IPS DF 4.7 (cell line): Measurements from ENCODE around the gene RPS27.

ENCODE experiments used
- DNase-seq: peaks from one replicate; pipeline ENCODE4 v3.0.0-alpha.2; 2013; ENCODE audit warnings: low spot score; ENCODE audit errors: extremely low read depth

RPS27 gene

DNA sequence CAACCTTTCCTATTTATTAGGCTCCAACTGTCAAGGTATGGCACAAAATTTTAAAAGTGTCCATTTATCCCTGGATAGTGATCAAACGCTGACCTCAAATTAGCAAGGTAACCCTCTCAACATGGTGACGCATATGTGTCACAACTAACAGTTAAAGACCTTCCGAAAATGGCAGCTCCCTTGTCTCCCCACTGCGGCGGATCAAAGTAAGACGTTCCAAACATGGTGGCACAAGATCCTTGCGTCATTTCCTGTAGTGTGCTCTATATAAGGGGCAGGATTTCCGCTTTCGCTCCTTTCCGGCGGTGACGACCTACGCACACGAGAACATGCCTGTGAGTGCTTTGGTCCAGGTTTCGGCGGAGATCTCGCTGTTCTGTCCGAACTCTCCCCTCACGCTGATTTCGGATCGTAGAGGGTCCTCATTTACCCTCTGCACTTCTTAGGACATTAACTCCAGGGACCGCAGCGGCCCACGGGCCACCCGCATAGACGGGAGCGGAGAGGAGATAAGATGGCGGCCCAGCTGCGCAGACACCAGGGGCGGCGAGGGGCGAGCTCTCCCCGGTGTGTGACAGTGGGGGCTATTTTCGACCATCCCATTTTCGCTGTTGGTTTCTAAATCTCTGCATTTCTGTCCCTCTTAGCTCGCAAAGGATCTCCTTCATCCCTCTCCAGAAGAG is at the start of gene RPS27:
RPS27 (plus strand) TSS at position 295 of the 683 bp plus-strand sequence; CDS start at position 330, 35 bp downstream.
- DNase-seq, result peak; percentile 97

DNA sequence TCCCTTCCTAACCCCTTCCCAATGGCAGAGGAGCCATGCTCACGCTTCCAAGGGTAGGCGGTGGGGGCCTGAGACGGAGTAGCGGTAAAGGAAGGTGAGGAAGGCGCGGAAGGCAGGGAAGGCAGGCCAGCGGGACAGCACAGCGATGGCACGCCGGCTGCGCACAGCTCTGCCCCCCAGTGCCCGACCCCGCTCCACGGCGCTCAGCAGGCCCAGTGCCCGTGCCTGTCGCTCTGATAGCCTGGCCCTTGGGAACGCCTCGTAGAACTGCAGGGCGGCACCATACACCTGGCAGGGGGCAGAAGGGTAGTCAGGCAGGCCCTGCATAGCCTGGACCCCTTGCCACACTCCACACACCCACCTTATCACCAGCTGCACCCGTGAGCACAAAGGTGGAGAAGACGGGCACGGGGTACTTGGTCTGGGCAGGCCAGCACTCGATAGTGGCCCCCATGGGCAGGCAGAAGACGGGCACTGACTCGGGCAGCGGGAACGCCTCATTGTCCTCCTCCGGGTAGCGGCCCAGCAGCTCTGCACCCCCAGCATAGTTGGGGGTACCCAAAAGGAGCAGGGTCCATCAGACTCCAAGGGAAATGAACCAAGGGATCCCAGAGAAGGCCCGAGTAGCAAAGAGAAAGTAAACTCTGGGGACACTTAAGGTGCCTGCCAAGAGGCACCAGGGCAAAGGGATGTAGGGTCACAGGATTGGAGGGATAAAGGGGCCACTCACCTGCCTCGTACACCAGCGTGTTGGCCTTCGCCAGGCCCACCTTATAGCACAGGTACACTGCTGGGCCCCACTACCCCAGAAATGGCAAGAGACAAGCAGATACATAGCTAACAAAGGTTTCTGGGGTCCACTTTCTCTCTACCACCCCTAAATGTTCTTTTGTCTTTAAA is 48.5 kb upstream of the RPS27 start:
- DNase-seq, result no peak

DNA sequence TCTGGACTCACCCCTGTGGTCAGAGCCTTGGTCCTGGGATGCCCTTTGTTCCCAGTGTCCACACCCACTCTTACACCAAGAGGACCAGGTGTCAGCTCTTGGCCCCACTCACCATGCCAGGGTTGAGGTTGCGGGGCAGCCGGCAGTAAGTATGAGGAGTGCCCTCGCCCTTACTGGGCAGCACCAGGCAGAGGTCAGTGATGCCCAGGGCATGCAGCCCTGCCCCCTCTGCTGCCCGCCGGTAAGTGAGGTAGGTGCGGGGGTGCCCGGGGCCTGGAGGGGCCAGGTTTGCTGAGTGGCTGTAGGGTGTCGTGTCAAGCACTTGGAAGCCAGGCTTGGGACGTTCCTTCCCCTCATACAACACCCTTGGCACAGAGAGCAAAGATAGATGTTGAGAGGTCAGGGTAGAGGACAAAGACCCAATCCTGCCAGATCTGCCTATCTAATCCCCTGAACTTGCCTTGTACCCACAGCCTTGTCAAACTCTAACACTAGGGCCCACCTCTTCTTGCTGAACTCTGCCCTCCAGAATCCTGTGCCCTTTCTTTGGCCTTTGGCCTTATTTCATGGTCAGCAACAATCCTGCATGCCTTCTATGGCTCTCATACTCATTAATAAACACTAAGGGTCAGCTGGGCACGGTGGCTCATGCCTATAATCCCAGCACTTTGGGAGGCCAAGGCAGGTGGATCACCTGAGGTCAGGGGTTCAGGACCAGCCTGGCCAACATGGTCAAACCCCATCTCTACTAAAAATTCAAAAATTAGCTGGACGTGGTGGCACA is 47.6 kb upstream of the RPS27 start:
- no peak for DNase-seq

DNA sequence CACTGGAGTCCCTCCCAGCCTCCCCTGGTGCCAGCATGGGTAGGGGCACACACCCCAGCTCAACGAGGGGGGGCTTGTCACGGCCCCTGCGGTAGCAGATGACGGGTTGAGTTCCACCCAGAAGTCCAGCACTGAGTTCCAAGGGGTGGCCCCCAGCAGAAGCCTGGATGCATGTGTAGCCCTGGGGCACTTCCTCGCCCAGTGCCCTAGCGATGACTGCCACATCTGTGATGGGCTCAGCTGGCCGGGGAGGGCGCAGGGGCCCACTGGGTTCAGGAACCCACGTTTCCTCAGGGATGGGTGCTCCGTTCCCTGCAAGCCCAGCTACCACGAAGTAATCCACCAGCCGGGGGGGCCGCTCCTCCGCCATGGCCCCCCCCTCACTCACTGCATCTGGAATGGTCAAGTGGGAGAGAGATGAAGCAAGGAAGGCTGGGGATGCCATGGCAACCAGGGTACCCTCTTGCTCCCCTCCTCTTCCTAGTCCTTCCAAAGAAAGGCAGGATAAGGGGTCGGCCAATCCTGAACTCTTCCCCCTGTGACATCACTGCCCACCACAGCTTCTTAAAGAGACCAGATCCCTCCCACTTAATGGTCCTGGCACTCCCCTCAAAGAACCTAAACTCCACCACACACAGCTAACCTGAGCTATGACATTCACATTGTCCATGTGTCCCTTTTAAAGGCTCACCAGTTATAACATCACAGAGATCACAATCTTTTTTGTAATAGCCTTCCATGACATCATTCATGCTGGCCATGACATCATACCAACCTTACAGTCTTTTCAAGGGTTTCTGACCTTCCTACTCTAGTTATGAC is 46.3 kb upstream of the RPS27 start:
- no peak for DNase-seq

DNA sequence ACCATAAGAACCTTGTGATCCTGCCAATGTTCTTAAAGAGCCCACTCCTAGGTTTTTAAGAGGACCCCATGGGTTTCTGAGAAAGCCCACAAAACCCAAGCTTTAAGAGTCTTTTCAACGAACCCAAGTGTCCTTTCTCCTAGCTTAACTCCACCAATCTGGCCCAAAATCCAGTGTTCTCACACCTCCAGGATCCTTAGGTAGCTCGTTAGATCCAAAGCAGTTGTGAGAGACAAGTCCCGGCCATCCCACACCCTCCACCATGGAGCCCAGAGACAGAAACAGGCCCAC is 45.8 kb upstream of the RPS27 start:
- no peak for DNase-seq

DNA sequence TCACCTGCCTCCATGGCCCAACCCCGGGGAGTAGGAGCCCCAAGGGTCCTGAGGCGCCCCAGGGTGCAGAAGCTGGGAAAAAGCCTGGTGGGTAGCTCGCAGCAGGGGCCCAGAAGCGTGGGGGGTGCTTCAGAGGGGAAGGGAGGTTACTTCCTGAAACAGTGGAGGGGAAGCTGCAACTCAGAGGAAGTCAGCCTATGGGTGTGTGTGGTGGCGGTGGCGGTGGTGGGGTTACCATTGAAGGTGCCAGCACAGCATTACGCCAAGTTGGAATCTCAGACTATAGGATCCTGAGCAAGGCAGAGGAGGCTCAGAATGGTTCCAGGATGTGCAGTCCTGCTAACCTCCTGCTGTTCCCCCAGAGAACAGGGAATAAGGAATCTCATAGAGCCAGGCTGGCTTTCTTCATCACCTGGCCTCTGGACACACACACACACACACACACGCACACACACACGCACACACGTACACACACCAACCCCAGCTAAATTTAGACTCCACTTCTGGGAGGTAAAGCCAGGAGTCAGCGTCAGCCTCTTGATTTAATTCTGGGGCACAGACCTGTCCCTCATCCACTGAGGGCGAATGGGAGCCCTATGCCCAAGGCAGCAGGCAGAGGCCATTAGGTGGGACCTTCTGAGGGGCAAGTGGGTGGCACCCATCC is 45.3 kb upstream of the RPS27 start:
- DNase-seq, result no peak

DNA sequence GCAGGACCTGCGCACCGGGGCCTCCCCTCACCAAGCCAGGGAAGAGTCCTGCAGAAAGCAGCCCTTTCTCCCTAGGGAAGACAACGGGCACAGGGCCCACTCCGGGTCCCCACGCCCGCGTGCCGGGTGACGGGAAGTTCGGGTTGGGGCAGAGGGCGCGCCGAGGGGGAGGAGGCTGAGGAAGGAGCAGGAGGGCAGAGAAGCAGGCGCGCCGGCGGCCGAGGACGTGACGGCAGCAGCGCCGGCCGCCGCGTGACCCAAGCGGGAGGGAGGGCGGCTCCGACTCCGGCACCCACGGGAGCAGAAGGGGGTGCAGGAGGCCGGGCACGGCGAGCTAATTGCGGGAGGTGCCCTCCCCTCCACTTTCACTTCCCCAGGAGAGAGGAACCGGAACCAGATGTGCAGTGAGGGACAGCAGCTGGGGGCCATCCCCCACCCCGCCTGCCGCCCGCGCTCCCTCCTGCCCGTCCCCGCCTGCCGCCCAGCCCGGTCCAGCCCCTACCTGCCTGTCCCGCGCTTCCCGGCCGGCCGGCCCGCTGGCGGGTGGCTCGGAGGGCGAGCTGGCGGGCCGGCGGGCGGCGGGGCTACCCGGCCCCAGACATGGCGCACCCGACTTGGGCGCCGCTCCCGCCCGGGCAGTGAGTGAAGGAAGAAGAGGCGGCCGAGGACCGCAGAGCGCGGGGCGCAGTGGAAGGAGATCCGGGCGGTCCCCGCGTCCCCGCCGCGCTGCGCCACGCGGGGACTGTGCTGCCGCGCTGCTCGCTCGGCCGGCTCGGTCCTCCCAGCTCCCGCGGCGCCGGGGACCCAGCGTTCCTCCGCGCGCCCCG is 44.6 kb upstream of the RPS27 start:
- DNase-seq, result no peak

DNA sequence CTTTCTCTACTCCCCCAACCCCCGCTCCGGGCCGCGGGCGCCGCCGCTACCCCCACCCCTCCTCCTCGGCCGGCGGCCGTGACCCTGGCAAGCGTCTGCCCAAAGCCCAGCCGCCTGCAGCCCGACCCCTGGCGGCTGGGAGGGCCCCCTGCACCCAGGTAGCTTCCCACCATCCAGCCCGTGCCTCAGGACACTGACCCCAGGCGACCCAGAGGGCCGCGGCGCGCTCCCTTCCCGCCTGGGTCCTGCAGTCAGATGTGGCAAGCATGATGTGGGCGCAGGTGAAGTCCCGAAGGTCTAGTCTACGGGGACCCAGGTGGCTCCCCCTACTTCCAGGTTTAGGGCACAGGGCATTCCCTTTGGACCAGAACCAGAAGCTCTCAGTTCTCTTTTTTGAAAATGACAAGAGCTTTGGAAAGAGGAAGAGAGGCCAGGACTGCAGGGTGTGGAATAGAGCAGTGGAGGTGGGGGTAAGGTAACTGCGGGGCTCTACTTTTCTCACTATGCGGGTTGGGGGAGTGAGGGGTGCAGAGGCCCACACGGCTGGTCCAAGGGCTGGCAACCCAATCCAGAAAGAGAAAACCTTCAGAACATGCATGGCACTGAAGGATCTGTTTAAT is 43.8 kb upstream of the RPS27 start, which contains the start of gene DENND4B:
DENND4B (minus strand) TSS at position 97 of the 620 bp plus-strand sequence. CDS start 2,344 bp downstream, outside the sequence.
- DNase-seq, result no peak

DNA sequence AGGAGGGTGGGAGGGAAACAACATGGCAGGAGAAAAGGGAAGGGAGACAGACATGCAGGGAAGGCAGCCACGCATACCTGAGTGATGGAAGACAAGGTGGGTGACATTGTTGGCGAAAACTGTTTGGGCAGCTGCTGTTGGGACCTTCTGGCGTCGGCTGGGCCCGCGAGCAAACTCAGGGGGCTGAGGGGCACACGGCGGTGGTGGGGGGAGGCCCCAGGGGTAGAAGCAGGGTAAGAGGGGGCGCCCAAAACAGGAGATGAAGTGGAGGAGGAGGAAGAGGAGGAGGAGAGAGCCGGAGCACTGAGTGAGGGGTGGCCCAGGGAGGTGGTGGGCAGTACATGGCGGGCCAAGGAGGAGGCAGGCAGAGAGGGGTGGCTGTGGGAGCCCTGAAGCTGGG is 39.4 kb upstream of the RPS27 start:
- DNase-seq, result no peak

DNA sequence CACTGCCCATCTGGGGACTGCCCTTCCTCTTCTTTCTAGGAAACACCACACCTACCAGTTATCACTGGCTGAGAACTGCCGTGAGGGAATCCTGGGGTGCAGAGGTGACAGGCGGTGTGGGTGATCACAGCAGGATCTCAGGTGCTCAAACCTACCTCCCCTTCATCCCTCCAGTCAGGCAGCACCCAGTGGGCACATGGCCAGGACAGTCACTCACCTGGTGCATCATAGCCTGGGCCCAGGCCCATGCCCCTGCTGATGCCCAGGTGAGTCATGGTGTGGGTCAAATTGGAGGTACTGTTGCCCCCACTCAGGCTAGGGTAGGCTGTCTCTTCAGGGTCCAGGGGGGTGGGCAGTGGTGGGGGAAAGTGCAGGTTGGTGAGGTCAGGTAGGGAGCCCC is 38.8 kb upstream of the RPS27 start:
- DNase-seq, result no peak

DNA sequence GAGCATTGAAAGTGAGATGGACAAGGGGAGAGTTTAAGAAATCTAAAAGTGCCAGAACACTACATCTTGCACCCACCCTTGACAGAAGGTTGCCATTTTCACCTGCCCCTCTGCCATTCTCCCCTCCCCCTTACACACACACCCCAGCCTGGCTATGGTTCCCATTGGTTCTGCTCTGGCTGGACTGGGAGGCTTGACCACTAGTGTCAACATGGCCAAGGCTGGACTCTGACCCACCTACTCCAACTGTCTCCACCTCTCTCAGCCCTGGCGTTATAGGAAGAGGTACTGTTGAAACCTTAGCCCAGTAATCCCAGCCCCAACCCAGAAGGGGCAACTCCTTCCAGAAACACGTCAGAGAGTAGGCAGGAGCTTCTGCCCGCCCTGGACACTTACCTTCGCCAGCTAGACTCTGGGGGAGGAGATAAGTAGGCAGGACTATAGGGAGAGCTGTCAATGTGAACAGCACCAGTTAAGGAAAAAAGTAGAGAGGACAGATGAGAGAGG is 36.6 kb upstream of the RPS27 start:
- DNase-seq, result no peak

DNA sequence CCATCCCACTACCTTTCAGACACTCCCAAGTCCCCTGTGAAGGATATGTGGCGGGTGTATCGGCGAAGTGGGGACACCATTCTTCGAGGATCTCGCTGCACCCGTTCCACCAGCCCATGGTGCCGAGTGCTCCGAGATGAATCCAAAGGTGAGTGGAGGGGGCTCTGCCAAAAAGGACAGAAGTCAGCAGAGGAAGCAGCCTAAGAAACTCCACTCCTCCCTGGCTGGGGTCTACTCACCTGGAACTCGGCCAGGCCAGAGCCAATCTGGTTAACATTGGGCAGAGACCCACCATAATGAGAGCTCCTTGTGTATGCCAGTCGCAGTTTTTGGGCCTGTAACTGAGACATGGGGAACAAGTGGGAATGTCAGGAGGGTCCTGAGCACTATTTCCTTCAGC is 35.7 kb upstream of the RPS27 start:
- DNase-seq, result no peak

DNA sequence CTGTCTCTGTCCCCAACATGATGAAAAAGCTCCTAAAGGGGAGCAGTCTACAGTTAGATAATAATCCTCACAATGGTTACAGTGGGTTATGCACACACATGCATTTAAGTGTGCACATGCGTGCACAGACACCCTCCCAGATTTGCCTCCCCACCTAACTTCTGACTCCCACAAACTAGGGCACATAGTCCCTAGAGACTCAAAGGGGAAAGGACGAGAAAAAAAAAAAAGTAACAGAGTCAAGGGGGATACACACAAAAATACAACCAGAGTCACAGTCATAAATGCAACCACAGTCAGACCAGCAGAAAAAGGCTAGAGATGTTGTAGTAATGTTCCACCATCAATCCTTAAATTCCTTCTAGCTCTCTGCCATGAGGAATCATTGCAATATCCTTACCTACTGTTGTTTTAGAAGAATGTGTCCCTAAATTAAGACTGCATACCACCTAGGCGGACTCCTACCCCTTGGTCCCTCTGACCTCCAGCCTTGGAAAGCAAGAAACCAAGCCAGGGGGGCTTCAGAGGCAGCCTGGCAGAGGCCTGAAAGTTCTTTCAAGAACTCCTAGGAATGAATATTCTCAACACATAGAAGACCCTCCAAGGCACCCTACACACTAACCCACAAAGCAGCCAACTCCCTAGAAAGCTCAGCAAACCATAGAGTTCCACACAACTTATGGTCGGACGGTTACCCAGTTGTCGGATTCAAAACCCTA is 33.4 kb upstream of the RPS27 start:
- DNase-seq, result no peak

DNA sequence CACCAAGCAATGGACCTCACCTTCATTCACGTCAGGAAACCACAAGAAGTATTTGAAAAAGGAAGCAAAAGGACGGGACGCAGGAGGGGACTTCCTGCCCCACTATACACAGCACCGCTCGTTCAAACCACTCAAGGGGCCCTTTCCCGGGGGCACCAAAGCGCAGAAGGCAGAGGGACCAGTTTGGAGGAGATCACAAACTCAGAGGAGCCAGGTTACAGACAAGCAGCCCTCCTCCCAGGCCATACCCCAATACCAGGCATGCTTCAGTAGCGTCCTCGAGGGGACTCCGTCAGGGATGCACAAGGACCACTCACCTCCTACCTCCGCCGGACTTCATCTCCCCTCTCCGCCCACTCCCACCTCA is 32.8 kb upstream of the RPS27 start:
- no peak for DNase-seq

DNA sequence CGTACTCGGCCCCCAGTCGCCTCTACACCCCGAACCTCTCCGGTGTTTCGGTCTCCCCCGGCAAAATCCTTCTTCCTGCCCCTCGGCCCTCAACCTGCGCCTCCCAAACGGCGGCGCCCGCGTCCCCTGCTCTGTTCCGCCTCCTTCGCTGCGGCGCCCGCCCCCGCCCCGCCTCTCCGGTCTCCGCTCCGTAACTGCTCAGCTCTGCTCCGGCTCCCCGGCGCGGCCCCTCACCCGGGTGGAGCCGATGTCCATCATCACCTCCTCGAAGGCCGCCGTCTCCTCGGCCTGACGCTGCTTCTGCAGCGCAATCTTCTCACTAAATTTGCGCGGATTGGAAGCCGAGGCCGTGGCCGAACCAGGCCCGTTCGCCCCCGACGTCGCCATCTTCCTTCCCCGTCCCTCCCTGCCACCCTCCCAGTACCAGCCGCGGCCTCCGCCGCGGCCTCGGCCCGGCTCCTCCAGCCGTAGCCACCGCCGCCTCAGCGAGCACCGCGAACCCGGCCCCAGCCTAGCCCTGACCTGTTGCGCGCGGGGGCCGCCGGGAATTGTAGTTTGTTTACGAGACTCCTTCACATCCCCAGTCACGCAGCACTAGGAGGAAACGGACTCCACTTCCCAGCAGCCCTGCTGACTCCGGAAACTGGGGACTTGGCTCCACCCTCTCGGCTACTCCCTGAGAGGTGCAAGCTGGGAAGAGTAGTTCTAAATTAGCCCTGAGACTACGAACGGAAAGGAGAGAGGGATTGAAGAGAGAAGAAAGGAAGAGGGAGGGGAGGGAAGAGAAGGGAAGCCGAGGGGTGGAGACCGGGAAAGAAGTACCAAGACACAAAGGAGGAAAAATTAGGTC is 32.2 kb upstream of the RPS27 start, which contains the start of gene CRTC2:
CRTC2 (minus strand) TSS at position 502 of the 850 bp plus-strand sequence; CDS start at position 387, 115 bp downstream.
- peak; percentile 99 for DNase-seq

DNA sequence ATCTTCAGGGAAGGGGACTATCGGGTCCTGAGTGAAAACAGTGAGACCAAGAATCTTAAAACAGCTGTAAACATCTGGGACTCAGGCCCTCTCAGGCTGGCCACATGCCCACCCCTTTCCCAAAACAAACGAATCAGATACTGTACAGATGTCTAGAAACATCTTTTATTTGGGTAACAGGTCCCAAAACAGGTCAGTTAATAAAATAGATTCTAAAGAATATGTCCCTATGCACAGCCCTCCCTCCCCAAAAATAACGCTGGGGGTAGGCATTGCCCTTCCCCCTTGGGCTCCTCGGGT is 31.7 kb upstream of the RPS27 start:
- no peak for DNase-seq

DNA sequence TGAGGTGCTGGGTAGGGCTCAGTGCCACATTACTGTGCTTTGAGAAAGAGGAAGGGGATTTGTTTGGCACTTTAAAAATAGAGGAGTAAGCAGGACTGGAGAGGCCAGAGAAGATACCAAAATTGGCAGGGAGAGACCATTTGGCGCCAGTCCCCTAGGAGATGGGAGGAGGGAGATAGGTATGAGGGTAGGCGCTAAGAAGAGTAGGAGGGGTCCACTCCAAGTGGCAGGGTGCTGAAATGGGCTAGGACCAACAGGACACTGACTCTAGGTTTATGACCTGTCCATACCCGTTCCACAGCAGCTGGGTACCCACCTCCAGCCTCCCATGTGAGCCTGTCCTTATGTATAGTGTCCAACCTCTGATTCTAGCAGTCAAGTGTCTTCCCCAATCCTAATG is 31.1 kb upstream of the RPS27 start:
- DNase-seq, result no peak

DNA sequence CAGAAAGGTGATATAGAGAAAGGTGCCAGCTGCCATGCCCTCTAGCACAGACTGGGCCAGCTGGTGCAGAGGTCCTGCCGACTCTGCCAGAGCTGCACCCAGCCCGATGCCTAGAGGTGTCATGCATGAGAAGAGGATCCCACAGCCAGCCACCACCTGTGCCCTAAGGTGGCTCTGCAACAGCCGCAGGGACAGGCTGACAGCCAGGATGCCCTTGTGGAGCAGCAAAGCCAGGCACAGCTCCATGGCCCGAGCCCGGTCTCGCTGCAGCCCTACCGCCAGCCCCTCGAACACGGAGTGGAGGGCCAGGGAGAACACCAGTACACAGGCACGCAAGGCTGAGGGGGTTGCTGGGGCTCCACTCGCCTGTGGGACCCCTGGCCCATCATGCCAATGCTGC is 30.4 kb upstream of the RPS27 start:
- DNase-seq, result no peak
